Upper lobe of left lung (tissue), 4 donors: ENCODE data around the gene ANAPC5.

Source experiments
- CTCF ChIP-seq, 6 experiments: fragments of 450-650 bp in 4 of 6; fragments of 200-600 bp in 2 of 6; sonication (generic) in 2 of 6; IDR thresholded peaks; one replicate each; pipeline ENCODE4 v1.5.1; 2016 to 2019; ENCODE audit warnings: antibody characterized with exemption in 6 of 6
- EP300 ChIP-seq, 4 donors: sonication (generic); formaldehyde crosslinking; IDR thresholded peaks; one replicate each; pipeline ENCODE4 v1.5.1; 2017; ENCODE audit warnings: antibody characterized with exemption in 4 of 4, control low read depth in 2 of 4
- POLR2A ChIP-seq, 4 donors: fragments of 450-650 bp; IDR thresholded peaks; one replicate each; pipeline ENCODE4 v1.5.1; 2016 to 2017; ENCODE audit warnings: antibody characterized with exemption in 4 of 4, mild to moderate bottlenecking in 2 of 4

GRCh38 chr12:121277374-121277759 lies 74.8 kb downstream of the ANAPC5 start:
- TF ChIP-seq CTCF (IDR thresholded peaks at IDR 0.05) = no peak
- TF ChIP-seq POLR2A (IDR thresholded peaks at IDR 0.05) = no peak
- no peak for TF ChIP-seq EP300 (IDR thresholded peaks at IDR 0.05)
